Activated CD8-positive, alpha-beta memory T cell treated with anti-CD3 and anti-CD28 coated beads for 4 hours (primary cell): Measurements from ENCODE around the gene SLC35D2.
"Not testable (repeated sequence)": the region's sequence is repeated elsewhere in the genome, so short reads cannot be mapped to it uniquely, and the experiment has no call there.

Experiments
- DNase-seq, 2 donors: peaks; one replicate each; pipeline ENCODE4 v3.0.0-alpha.2; 2020; ENCODE audit warnings: low read depth in 2 of 2

The SLC35D2 gene

DNA sequence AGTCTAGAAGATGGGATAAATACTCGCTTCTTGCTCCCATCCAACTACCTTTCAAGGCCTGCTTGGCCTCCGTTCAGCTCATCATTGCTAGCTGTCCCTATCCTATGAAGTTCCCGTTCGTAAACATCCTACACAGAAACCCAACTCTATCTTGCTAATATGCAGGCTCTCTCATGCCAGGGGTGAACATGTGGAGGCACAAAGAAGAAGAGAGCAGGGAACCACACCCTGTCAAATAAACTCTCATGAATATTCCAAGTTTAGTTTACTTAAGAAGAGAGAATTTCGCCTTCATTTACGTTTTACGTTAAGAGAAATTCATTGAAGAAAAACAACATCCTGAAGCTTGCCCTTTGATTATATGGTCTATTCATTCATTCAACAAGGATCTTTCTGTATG, 73.7 kb downstream of the SLC35D2 start:
- DNase-seq, result no peak

DNA sequence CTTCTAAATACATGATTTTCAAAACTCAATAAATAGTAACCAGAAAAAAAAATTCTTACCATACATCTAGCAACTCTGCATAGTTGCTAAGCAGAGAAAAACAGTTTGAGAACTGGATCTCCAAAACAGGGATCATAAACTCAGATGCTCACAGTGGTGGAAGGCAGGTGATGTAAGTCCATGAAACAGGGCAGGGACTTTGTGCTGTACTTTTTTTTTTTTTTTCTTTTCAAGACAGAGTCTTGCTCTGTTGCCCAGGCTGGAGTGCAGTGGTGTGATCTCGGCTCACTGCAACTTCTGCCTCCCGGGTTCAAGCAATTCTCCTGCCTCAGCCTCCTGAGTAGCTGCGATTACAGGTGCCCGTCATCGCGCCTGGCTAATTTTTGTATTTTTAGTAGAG, 76.6 kb downstream of the SLC35D2 start:
- not testable (repeated sequence) for DNase-seq

DNA sequence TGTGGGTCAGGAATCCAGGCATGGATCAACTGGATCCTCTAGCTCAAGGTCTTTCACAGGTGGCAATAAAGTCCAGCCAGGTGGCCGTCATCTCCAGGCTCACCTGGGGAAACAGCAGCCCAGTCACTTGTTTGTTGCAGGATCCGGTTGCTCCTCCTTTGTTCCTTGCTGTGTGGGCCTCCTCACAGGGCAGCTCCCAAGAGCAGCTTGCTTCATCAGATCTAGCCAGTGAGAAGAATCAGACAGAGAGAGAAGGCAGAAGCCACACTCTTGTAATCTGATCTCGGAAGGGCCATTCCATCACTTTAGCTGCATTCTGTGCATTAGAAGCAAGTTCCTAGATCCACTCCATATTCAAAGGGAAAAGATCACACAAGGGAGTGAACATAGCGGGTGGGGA, 78.3 kb downstream of the SLC35D2 start:
- no peak for DNase-seq

DNA sequence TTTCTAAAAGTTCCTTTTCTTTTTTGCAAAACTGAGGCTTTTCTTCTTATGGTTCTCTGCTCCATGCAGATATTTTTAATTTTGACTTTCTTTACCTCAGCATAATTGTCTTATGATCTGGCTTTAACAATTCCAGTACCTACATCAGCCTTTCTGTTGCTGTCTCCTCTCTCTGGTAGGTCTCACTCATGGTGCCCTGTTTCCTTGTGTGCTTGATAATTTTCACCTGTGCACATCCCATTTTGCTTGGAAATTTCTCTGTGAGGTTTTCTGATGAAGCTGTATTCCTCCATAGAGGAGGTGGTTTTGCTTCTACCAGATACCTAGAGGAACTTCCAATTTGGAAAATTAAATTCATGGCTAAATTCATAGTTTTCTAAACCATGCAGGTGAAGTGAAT, 79.3 kb downstream of the SLC35D2 start:
- no peak for DNase-seq

DNA sequence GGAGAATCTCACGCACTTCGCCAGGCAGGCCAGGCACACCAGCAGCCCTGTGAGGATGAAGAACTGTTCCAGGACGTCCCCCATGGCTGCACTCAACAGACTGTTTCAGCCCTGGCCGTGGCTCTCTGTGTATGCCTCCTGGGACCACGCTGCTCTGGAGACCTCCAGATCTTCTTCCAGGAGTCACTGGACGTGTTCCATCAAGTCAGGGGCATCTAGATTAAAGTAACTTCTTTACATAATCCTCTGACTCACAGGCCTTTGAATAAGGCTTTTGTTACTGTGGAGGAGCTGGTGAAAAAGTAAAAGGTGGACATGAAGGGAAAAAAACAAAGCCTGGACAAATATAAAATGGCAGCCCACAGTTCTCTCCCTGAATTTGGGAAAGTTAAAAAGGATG, 81.5 kb downstream of the SLC35D2 start, which contains the start of gene HSD17B3:
TSS of gene HSD17B3 (minus strand) at position 156 of the 400 bp plus-strand sequence. CDS start at position 84, 72 bp downstream.
- no peak for DNase-seq

DNA sequence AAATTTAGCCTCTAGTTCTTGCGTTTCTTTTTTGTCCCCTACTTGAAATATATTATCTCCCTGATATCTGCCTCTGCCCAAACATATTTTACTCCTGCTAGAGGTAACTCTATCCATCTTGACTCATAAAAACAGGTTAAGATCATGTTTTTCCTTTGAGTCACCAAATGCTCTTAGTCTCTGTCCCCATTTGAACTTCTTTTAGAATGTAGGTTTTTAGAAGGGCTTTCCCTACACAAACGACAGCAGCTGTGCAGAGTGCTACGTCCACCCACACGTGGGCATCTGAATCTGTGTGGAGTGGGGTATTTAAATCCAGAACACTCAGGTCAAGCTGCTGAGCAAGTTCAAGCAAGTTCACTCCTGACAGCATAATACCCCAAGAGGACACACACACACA, 83.7 kb downstream of the SLC35D2 start:
- no peak for DNase-seq

DNA sequence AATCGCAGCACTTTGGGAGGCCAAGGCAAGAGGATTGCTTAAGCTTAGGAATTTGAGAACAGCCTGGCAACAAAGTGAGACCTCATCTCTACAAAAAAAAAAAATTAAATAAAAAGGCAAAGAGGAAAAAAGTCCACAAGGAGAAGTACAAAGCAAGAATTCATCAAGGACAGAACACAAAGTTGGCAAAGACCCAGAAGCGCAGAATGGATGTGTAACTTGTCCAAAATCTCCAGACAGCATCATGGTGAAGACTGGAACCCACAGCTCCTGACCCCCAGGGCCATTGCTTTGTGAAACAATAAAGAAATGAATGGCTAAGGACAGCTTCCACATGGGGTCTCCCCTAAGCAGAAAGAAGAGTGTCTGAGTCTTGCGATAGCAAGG, 89.4 kb downstream of the SLC35D2 start:
- no peak for DNase-seq

DNA sequence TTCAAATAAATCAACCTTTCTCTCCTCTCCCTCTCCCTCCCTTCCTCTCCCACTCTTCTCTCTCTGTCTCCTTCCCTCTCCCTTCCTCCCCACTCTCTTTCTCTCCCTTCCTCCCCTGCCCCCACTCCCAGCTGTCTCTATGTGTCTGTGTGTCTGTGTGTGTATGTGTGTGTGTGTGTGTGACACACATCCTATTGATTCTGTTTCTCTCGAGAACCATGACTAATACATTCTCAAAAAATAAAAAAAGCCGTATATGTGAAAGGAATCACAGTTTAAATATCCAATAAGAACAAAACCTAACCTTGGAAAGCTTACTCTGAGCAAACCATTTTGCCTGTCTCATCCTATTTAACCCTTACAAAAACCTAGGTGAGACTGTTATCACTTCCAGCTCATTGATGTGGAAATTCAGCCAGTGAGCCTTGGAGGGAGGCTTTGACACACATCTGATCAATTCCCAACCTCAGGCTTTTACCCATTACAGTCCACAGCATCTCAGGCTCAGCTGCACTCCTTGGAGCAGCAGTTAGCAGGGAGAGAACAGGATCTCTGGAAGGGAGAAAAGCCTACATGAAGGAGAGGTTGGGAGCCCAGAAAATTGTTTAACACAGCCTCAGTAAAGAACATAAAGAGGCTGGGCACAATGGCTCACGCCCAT, 89.9 kb downstream of the SLC35D2 start:
- DNase-seq, result no peak

DNA sequence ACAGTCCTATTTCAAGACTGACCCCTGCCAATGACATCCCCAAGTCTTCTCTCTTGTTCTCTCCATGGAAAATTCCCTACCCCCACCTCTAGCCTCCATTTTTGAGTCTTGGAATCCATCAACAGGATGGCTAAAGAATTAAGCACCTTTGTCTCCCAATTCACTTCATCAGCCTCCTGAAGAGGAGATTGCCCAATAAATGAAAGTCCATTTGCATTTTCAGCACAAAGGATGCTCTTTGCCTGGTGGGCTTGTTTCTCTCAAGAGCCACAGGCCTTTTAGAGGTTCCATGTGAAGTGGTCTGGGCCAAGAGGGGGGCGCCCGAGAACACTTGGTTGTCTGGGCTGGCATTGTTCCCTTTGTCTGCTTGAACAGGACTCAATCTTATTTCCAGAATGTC, 94.1 kb downstream of the SLC35D2 start:
- DNase-seq, result no peak

DNA sequence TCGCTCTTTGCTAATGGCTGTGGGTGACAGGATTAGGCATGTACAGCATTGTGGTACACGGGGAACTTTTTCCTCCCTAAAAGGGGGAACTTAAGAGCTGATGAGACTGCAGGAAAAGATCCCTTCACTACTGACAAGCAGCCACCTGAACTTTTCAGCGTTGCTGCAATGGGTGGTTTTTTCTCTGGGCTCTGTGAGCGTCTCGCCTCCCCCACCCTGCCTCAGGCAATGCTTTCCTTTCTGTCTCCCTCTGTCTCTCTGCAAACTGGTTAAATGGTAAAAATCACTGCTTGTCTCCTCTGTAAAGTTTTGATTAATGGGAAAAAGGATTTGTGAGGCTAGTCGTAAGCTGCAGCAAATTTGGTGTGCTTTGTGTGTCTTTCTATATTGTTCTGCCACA, 101.9 kb downstream of the SLC35D2 start:
- no peak for DNase-seq

DNA sequence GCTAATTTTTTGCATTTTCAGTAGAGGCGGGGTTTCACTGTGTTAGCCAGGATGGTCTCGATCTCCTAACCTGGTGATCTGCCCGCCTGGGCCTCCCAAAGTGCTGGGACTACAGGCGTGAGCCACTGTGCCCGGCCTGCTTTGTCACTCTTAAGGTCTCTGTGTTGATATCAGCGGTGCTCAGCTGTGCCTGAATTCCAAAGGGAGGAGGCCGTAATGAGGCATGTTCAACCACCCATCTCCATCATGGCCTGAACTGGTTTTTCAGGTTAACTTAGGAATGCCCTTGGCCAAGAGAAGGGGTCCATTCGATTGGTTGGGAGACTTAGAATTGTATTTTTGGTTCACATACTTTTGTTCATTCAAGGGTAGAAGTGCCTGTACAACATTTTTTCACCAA, 103.6 kb downstream of the SLC35D2 start:
- DNase-seq, result no peak

DNA sequence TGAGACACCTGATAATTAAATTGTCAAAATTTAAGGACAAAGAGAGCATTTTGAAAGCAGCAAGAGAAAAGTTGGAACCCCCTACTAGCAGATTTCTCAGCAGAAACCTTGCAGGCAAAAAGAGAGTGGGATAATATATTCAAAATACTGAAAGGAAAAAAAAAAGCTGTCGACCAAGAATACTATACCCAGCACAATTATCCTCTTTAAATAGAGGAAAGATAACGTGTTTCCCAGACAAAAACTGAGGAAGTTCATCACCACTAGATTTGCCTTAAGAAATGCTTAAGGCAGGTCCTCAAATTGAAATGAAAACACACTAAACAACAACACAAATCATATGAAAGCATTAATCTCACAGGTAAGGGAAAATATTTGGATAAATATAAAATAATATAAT, 108.6 kb downstream of the SLC35D2 start:
- DNase-seq, result no peak
